ENCODE results near the gene NFIA.

The NFIA gene

GRCh38 chr1:61081144-61081685, 1.1 kb upstream of the NFIA start:
- Histone ChIP-seq H3K4me1 (ENCODE audit: low read length) (peaks cover 11% of the 10 kb centered on the region), H3K79me2 (ENCODE audit: low read length) (no peaks in the 10 kb centered on the region), H3K9me3 (replicated peaks; ENCODE audit: insufficient read depth, low read length) (no peaks in the 10 kb centered on the region), H3F3A (ENCODE audit: insufficient read depth, low read length) (peaks cover 35% of the 10 kb centered on the region), H3K36me3 (replicated peaks; ENCODE audit: insufficient read depth, low read length) (no peaks in the 10 kb centered on the region), H2AFZ (ENCODE audit: low read length) (peak overlapping the region; percentile 69), H3K9me2 (replicated peaks; ENCODE audit: insufficient read depth, low read length) (no peaks in the 10 kb centered on the region), H3K4me2 (ENCODE audit: low read depth, low read length) (peak overlapping the region; percentile 92), H3K9ac (ENCODE audit: low read length) (peak overlapping the region; percentile 43; the same call in 1 of the 2 replicates), H3K4me3 (ENCODE audit: low read length) (peak overlapping the region; percentile 70), H4K20me1 (ENCODE audit: insufficient read depth, low read length) (no peaks in the 10 kb centered on the region), H3K27ac (ENCODE audit: low read length) (no peak overlapping the region), H3K27me3 (replicated peaks; ENCODE audit: insufficient read depth, low read length) (peaks cover 18% of the 10 kb centered on the region; the same call in 1 of the 2 replicates)
- TF ChIP-seq EZH2phosphoT487 (IDR thresholded peaks at IDR 0.05; ENCODE audit: low read length) (no peak), EZH2 (optimal IDR thresholded peaks at IDR 0.05; ENCODE audit: low read depth, low read length) (no peak)
- TF ChIP-seq, protein P1, sequence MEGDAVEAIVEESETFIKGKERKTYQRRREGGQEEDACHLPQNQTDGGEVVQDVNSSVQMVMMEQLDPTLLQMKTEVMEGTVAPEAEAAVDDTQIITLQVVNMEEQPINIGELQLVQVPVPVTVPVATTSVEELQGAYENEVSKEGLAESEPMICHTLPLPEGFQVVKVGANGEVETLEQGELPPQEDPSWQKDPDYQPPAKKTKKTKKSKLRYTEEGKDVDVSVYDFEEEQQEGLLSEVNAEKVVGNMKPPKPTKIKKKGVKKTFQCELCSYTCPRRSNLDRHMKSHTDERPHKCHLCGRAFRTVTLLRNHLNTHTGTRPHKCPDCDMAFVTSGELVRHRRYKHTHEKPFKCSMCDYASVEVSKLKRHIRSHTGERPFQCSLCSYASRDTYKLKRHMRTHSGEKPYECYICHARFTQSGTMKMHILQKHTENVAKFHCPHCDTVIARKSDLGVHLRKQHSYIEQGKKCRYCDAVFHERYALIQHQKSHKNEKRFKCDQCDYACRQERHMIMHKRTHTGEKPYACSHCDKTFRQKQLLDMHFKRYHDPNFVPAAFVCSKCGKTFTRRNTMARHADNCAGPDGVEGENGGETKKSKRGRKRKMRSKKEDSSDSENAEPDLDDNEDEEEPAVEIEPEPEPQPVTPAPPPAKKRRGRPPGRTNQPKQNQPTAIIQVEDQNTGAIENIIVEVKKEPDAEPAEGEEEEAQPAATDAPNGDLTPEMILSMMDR (IDR thresholded peaks at IDR 0.05; ENCODE audit: low read length), result no peak
- DNase-seq, result no peak

GRCh38 chr1:61081686-61082310, 563 bp upstream of the NFIA start:
- Histone ChIP-seq H3K4me3 (ENCODE audit: low read length) (peak overlapping the region; percentile 70), H3K4me2 (ENCODE audit: low read depth, low read length) (peak overlapping the region; percentile 92), H3K79me2 (ENCODE audit: low read length) (no peaks in the 10 kb centered on the region), H3K9me3 (replicated peaks; ENCODE audit: insufficient read depth, low read length) (no peaks in the 10 kb centered on the region), H3K4me1 (ENCODE audit: low read length) (peaks cover 11% of the 10 kb centered on the region), H2AFZ (ENCODE audit: low read length) (peak overlapping the region; percentile 69), H3K36me3 (replicated peaks; ENCODE audit: insufficient read depth, low read length) (no peaks in the 10 kb centered on the region), H3K9me2 (replicated peaks; ENCODE audit: insufficient read depth, low read length) (no peaks in the 10 kb centered on the region), H3K9ac (ENCODE audit: low read length) (peak overlapping the region; percentile 43; the same call in 1 of the 2 replicates), H3F3A (ENCODE audit: insufficient read depth, low read length) (peaks cover 29% of the 10 kb centered on the region), H3K27ac (ENCODE audit: low read length) (no peak overlapping the region), H4K20me1 (ENCODE audit: insufficient read depth, low read length) (no peaks in the 10 kb centered on the region), H3K27me3 (replicated peaks; ENCODE audit: insufficient read depth, low read length) (peaks cover 18% of the 10 kb centered on the region; the same call in 1 of the 2 replicates)
- TF ChIP-seq EZH2phosphoT487 (IDR thresholded peaks at IDR 0.05; ENCODE audit: low read length) (no peak), EZH2 (optimal IDR thresholded peaks at IDR 0.05; ENCODE audit: low read depth, low read length) (no peak)
- TF ChIP-seq, protein P1 (IDR thresholded peaks at IDR 0.05; ENCODE audit: low read length), result no peak
- DNase-seq, result peak; percentile 83

DNA sequence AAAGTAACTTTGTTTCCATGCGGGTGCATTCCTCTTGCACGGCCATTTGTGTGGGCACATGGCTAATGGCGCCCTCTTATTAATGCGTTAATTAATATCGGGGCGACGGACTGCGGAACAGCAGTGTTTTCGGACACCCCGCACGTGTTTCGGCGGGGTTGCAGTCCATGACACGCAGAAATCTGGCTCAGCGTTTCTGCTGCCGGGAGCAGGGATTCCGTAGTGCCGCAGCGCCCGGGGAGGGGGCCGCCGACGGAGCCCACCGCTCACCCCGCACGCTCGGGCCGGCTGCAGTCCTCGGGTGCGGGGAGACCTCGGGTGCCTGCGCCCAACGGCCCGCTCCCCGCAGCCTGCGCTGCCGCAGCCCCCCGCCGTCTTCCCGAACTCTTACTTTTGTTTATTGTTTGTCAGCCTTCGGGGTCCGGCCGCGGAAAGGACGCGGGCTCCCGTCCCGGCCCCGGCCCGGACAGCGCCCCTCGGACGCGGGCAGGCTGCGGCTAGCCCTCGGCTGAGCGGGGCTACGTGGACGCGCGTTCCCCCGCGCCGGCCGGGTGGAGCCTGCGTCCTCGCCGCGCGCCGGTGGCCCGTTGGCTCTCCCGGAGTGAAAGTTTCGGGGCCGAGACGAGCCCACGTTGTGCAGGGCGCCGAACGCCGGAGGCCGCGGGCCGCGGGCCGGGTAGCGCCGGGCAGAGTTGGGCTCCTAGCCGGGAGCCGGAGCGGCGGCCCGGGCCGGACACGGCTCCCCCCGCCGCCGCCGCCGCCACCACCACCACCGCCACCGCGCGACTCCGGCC, 849 bp downstream of the NFIA start:
- no peaks in the 10 kb centered on the region for H4K20me1 ChIP-seq (ENCODE audit: insufficient read depth, low read length)
- H2AFZ ChIP-seq (ENCODE audit: low read length), result peak overlapping the region; percentile 77
- H3K4me1 ChIP-seq (ENCODE audit: low read length), result peaks cover 11% of the 10 kb centered on the region
- TF ChIP-seq EZH2phosphoT487 (IDR thresholded peaks at IDR 0.05; ENCODE audit: low read length) (no peak), EZH2 (optimal IDR thresholded peaks at IDR 0.05; ENCODE audit: low read depth, low read length) (no peak)
- TF ChIP-seq, protein P1 (IDR thresholded peaks at IDR 0.05; ENCODE audit: low read length), result no peak
- no peaks in the 10 kb centered on the region for H3K9me3 ChIP-seq (replicated peaks; ENCODE audit: insufficient read depth, low read length)
- no peak overlapping the region for H3K27ac ChIP-seq (ENCODE audit: low read length)
- no peaks in the 10 kb centered on the region for H3K36me3 ChIP-seq (replicated peaks; ENCODE audit: insufficient read depth, low read length)
- no peaks in the 10 kb centered on the region for H3K79me2 ChIP-seq (ENCODE audit: low read length)
- DNase-seq, result no peak
- peak overlapping the region; percentile 76 for H3K4me3 ChIP-seq (ENCODE audit: low read length)
- H3F3A ChIP-seq (ENCODE audit: insufficient read depth, low read length), result peaks cover 17% of the 10 kb centered on the region
- peak overlapping the region; percentile 54 for H3K9ac ChIP-seq (ENCODE audit: low read length)
- peaks cover 18% of the 10 kb centered on the region; the same call in 1 of the 2 replicates for H3K27me3 ChIP-seq (replicated peaks; ENCODE audit: insufficient read depth, low read length)
- peak overlapping the region; percentile 95 for H3K4me2 ChIP-seq (ENCODE audit: low read depth, low read length)
- no peaks in the 10 kb centered on the region for H3K9me2 ChIP-seq (replicated peaks; ENCODE audit: insufficient read depth, low read length)
